ENCODE measurements around the gene CDHR2. TPM values are rescaled to one million over a fixed set of nuclear protein-coding genes. Genes with fewer than 3 reads are reported as not detected.

CDHR2 gene
- total RNA-seq, 1 experiment from 2014 or later = 0.63 TPM

DNA sequence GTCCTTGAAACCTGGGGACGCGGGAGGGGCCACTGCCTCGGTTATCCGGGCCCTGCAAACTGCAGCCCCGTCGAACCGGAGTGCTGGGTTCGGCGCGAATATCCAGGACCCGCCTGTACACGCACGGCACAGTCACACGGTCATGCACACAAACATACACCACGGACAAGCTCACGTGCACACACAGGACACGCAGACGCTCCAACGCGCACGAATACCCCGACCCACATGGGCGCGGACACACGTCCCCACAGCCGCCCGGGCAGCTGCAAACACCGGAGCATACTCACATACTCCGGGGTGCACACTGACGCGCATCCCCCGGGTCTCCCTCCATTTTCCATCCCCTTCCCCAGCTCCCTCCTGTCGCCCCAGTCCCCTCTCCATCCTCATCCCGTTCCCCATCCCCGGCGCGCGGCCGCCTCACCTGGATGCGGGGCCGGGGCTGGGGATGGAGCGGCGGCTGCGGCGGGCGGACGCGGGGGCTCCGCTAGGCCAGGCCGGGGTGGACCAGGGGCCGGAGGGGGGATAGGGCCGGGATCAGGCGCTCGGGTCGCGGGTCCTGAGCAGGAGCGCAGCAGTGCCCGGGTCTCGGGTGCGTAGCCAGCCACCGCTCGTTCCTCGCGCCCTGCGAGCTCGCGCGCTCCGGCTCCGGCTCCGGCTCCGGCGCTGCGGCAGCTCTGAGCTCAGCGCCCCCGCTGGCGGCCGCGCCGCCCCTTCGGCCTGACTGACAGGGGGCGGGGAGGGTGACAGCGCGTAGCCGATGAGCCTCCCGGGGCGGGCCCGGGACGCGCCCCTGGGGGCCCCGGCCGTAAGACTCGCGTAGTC lies 80.9 kb downstream of the CDHR2 start, which contains the start of the genes EIF4E1B and SNCB (continued):
- no peak for TF ChIP-seq ZNF671 (CRISPR knock-in tag; IDR thresholded peaks at IDR 0.05)
- TF ChIP-seq NR1H2 (CRISPR knock-in tag; IDR thresholded peaks at IDR 0.05) = no peak
- no peak for TF ChIP-seq SMAD4 (CRISPR knock-in tag; IDR thresholded peaks at IDR 0.05)
- TF ChIP-seq, protein P1, sequence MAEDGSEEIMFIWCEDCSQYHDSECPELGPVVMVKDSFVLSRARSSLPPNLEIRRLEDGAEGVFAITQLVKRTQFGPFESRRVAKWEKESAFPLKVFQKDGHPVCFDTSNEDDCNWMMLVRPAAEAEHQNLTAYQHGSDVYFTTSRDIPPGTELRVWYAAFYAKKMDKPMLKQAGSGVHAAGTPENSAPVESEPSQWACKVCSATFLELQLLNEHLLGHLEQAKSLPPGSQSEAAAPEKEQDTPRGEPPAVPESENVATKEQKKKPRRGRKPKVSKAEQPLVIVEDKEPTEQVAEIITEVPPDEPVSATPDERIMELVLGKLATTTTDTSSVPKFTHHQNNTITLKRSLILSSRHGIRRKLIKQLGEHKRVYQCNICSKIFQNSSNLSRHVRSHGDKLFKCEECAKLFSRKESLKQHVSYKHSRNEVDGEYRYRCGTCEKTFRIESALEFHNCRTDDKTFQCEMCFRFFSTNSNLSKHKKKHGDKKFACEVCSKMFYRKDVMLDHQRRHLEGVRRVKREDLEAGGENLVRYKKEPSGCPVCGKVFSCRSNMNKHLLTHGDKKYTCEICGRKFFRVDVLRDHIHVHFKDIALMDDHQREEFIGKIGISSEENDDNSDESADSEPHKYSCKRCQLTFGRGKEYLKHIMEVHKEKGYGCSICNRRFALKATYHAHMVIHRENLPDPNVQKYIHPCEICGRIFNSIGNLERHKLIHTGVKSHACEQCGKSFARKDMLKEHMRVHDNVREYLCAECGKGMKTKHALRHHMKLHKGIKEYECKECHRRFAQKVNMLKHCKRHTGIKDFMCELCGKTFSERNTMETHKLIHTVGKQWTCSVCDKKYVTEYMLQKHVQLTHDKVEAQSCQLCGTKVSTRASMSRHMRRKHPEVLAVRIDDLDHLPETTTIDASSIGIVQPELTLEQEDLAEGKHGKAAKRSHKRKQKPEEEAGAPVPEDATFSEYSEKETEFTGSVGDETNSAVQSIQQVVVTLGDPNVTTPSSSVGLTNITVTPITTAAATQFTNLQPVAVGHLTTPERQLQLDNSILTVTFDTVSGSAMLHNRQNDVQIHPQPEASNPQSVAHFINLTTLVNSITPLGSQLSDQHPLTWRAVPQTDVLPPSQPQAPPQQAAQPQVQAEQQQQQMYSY (CRISPR knock-in tag; IDR thresholded peaks at IDR 0.05) = peak; percentile 87
- TF ChIP-seq ZNF317 (CRISPR knock-in tag; IDR thresholded peaks at IDR 0.05; ENCODE audit: borderline replicate concordance, low read depth) = peak; percentile 41; the same call in 1 of the 2 replicates
- TF ChIP-seq, protein P2, sequence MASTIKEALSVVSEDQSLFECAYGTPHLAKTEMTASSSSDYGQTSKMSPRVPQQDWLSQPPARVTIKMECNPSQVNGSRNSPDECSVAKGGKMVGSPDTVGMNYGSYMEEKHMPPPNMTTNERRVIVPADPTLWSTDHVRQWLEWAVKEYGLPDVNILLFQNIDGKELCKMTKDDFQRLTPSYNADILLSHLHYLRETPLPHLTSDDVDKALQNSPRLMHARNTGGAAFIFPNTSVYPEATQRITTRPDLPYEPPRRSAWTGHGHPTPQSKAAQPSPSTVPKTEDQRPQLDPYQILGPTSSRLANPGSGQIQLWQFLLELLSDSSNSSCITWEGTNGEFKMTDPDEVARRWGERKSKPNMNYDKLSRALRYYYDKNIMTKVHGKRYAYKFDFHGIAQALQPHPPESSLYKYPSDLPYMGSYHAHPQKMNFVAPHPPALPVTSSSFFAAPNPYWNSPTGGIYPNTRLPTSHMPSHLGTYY (CRISPR knock-in tag; IDR thresholded peaks at IDR 0.05) = no peak
- peak; percentile 80; the same call in 1 of the 2 replicates for TF ChIP-seq SP1 (CRISPR knock-in tag; conservative IDR thresholded peaks at IDR 0.05)
- peak; percentile 52; the same call in 1 of the 2 replicates for TF ChIP-seq ZNF263 (CRISPR knock-in tag; IDR thresholded peaks at IDR 0.05; ENCODE audit: low read depth)
- TF ChIP-seq CREB1 (CRISPR knock-in tag; IDR thresholded peaks at IDR 0.05) = no peak
- TF ChIP-seq CBFB (CRISPR knock-in tag; IDR thresholded peaks at IDR 0.05; ENCODE audit: low read depth) = no peak
- no peak; the same call in 1 of the 2 replicates for TF ChIP-seq TEAD4 (CRISPR knock-in tag; IDR thresholded peaks at IDR 0.05)
- no peak for TF ChIP-seq SOX15 (CRISPR knock-in tag; IDR thresholded peaks at IDR 0.05)
- TF ChIP-seq TCF7 (CRISPR knock-in tag; IDR thresholded peaks at IDR 0.05; ENCODE audit: low read depth) = no peak; the same call in 1 of the 2 replicates
- TF ChIP-seq GRHL2 (CRISPR knock-in tag; IDR thresholded peaks at IDR 0.05; ENCODE audit: insufficient replicate concordance, severe bottlenecking) = no peak
- TF ChIP-seq FOXJ3 (CRISPR knock-in tag; IDR thresholded peaks at IDR 0.05; ENCODE audit: borderline replicate concordance) = no peak
- TF ChIP-seq, protein P3, sequence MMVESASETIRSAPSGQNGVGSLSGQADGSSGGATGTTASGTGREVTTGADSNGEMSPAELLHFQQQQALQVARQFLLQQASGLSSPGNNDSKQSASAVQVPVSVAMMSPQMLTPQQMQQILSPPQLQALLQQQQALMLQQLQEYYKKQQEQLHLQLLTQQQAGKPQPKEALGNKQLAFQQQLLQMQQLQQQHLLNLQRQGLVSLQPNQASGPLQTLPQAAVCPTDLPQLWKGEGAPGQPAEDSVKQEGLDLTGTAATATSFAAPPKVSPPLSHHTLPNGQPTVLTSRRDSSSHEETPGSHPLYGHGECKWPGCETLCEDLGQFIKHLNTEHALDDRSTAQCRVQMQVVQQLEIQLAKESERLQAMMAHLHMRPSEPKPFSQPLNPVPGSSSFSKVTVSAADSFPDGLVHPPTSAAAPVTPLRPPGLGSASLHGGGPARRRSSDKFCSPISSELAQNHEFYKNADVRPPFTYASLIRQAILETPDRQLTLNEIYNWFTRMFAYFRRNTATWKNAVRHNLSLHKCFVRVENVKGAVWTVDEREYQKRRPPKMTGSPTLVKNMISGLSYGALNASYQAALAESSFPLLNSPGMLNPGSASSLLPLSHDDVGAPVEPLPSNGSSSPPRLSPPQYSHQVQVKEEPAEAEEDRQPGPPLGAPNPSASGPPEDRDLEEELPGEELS (CRISPR knock-in tag; IDR thresholded peaks at IDR 0.05) = no peak
- TF ChIP-seq, protein P4, sequence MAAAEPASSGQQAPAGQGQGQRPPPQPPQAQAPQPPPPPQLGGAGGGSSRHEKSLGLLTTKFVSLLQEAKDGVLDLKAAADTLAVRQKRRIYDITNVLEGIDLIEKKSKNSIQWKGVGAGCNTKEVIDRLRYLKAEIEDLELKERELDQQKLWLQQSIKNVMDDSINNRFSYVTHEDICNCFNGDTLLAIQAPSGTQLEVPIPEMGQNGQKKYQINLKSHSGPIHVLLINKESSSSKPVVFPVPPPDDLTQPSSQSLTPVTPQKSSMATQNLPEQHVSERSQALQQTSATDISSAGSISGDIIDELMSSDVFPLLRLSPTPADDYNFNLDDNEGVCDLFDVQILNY (CRISPR knock-in tag; IDR thresholded peaks at IDR 0.05) = peak; percentile 87
- TF ChIP-seq IRF2 (CRISPR knock-in tag; IDR thresholded peaks at IDR 0.05; ENCODE audit: borderline replicate concordance, low read depth) = no peak
- TF ChIP-seq KAT7 (CRISPR knock-in tag; IDR thresholded peaks at IDR 0.05; ENCODE audit: borderline replicate concordance) = peak; percentile 17; the same call in 1 of the 2 replicates
- 0 out of 2 replicates have a peak, but pooled peaks have one; percentile 3 for TF ChIP-seq NFYB (CRISPR knock-in tag; conservative IDR thresholded peaks at IDR 0.05; ENCODE audit: low read depth)
- TF ChIP-seq, protein P5, sequence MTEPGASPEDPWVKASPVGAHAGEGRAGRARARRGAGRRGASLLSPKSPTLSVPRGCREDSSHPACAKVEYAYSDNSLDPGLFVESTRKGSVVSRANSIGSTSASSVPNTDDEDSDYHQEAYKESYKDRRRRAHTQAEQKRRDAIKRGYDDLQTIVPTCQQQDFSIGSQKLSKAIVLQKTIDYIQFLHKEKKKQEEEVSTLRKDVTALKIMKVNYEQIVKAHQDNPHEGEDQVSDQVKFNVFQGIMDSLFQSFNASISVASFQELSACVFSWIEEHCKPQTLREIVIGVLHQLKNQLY (CRISPR knock-in tag; IDR thresholded peaks at IDR 0.05) = no peak
- no peak for TF ChIP-seq ZNF121 (CRISPR knock-in tag; IDR thresholded peaks at IDR 0.05)
- TF ChIP-seq CREM (CRISPR knock-in tag; IDR thresholded peaks at IDR 0.05) = 0 out of 2 replicates have a peak, but pooled peaks have one; percentile 8
